Measurements from ENCODE around the gene HECA. TPM values are rescaled to one million over a fixed set of nuclear protein-coding genes. Genes with fewer than 3 reads are reported as not detected.

The HECA gene
- total and polyA plus RNA-seq, 10 of the 15 experiments (the other 5 are each of a cell fraction or from before 2014, with no cell fraction given): 0.52 to 7.2 (median 2.7) TPM

GRCh38 chr6:139184459-139184858, 49.6 kb downstream of the HECA start (continued):
- TF ChIP-seq, protein P1, sequence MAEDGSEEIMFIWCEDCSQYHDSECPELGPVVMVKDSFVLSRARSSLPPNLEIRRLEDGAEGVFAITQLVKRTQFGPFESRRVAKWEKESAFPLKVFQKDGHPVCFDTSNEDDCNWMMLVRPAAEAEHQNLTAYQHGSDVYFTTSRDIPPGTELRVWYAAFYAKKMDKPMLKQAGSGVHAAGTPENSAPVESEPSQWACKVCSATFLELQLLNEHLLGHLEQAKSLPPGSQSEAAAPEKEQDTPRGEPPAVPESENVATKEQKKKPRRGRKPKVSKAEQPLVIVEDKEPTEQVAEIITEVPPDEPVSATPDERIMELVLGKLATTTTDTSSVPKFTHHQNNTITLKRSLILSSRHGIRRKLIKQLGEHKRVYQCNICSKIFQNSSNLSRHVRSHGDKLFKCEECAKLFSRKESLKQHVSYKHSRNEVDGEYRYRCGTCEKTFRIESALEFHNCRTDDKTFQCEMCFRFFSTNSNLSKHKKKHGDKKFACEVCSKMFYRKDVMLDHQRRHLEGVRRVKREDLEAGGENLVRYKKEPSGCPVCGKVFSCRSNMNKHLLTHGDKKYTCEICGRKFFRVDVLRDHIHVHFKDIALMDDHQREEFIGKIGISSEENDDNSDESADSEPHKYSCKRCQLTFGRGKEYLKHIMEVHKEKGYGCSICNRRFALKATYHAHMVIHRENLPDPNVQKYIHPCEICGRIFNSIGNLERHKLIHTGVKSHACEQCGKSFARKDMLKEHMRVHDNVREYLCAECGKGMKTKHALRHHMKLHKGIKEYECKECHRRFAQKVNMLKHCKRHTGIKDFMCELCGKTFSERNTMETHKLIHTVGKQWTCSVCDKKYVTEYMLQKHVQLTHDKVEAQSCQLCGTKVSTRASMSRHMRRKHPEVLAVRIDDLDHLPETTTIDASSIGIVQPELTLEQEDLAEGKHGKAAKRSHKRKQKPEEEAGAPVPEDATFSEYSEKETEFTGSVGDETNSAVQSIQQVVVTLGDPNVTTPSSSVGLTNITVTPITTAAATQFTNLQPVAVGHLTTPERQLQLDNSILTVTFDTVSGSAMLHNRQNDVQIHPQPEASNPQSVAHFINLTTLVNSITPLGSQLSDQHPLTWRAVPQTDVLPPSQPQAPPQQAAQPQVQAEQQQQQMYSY (CRISPR knock-in tag; IDR thresholded peaks at IDR 0.05): no peak
- TF ChIP-seq TAF1 (IDR thresholded peaks at IDR 0.05; ENCODE audit: borderline replicate concordance, low read depth, low read length) (no peak), STAT3 (IDR thresholded peaks at IDR 0.05; ENCODE audit: low read depth, low read length) (no peak), SREBF2 (IDR thresholded peaks at IDR 0.05; ENCODE audit: low read length) (no peak), IKZF2 (IDR thresholded peaks at IDR 0.05) (no peak), MLLT1 (IDR thresholded peaks at IDR 0.05) (no peak), PBX3 (IDR thresholded peaks at IDR 0.05; ENCODE audit: insufficient replicate concordance, low read depth, low read length) (no peak), PAX5 (IDR thresholded peaks at IDR 0.05; ENCODE audit: borderline replicate concordance, low read depth, low read length) (no peak)
